PC-3 (cell line): ENCODE results near the gene SLC18B1.

Source experiments
- EZH2 ChIP-seq: fragments of 300-600 bp; sonication (generic); IDR thresholded peaks from one replicate; pipeline ENCODE4 v1.6.1; 2017; ENCODE audit warnings: antibody characterized with exemption, mild to moderate bottlenecking, low read length; ENCODE audit not compliant: unreplicated experiment
- EZH2phosphoT487 ChIP-seq: fragments of 300-600 bp; sonication (generic); IDR thresholded peaks from 2 replicates; pipeline ENCODE4 v1.6.1; 2018; ENCODE audit warnings: mild to moderate bottlenecking, antibody characterized with exemption, low read length, borderline replicate concordance
- TF ChIP-seq, protein P1 (sequence below): fragments of 300-600 bp; sonication (generic); conservative IDR thresholded peaks from 2 replicates; pipeline ENCODE4 v1.5.1; 2017; ENCODE audit warnings: antibody characterized with exemption, low read depth, mild to moderate bottlenecking, low read length

DNA sequence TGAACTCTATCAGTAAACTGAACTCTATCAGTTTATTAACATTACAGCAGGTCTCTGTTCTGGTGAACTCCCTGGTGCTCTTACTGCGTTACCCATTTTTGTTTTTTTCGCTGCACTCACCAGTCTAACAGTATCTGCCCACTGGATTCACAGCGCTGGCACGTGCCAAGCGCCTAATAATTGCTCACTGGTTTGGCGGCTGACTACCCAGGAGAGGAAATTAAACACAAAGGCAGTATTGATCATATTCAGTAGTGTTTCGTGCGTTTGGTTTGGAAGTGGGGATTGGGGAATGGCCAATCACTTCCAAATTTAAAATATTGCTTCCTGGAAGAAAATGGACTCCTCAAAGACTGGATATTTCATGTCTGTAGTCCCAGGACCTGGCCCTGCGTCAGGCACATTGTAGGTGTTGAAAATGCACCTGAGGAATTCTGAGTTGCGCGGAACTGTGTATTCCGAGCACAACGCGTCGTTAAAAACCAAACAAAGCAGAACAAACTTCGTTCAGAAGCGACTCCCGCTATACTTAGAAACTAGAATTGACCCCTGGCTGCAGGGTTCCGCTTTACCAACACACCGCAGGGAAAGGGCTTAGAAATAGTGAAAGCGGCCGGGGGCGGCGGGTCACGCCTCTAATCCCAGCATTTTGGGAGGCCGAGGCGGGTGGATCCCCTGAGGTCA is 14.9 kb upstream of the SLC18B1 start:
- TF ChIP-seq, protein P1, sequence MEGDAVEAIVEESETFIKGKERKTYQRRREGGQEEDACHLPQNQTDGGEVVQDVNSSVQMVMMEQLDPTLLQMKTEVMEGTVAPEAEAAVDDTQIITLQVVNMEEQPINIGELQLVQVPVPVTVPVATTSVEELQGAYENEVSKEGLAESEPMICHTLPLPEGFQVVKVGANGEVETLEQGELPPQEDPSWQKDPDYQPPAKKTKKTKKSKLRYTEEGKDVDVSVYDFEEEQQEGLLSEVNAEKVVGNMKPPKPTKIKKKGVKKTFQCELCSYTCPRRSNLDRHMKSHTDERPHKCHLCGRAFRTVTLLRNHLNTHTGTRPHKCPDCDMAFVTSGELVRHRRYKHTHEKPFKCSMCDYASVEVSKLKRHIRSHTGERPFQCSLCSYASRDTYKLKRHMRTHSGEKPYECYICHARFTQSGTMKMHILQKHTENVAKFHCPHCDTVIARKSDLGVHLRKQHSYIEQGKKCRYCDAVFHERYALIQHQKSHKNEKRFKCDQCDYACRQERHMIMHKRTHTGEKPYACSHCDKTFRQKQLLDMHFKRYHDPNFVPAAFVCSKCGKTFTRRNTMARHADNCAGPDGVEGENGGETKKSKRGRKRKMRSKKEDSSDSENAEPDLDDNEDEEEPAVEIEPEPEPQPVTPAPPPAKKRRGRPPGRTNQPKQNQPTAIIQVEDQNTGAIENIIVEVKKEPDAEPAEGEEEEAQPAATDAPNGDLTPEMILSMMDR = no peak
- TF ChIP-seq EZH2 (no peak), EZH2phosphoT487 (no peak)
